ENCODE data around the gene RTEL1.

The RTEL1 gene

GRCh38 chr20:63703976-63704748, 46.0 kb downstream of the RTEL1 start:
- Histone ChIP-seq H3K9ac (ENCODE audit: low read length) (no peak overlapping the region), H3K9me2 (ENCODE audit: low read depth, low read length) (no peaks in the 10 kb centered on the region), H3K27ac (ENCODE audit: low read depth, low read length, poor library complexity, severe bottlenecking) (no peak overlapping the region), H3K9me3 (ENCODE audit: low read length) (no peaks in the 10 kb centered on the region), H3K4me3 (ENCODE audit: low read depth, low read length, poor library complexity, severe bottlenecking) (no peak overlapping the region), H4K20me1 (ENCODE audit: insufficient read depth, low read length) (no peaks in the 10 kb centered on the region), H3K4me1 (ENCODE audit: insufficient read depth, low read length, severe bottlenecking) (peaks cover 17% of the 10 kb centered on the region), H3K36me3 (ENCODE audit: insufficient read depth, low read length) (peaks cover 36% of the 10 kb centered on the region), H3F3A (ENCODE audit: insufficient read depth, low read length) (no peaks in the 10 kb centered on the region), H3K27me3 (ENCODE audit: insufficient read depth, low read length) (no peaks in the 10 kb centered on the region), H3K79me2 (ENCODE audit: insufficient read depth, low read length) (peaks cover 3% of the 10 kb centered on the region; the same call in 1 of the 2 replicates), H3K4me2 (ENCODE audit: low read length) (no peak overlapping the region), H2AFZ (ENCODE audit: low read length) (no peak overlapping the region)
- TF ChIP-seq EZH2 (IDR thresholded peaks at IDR 0.05; ENCODE audit: borderline replicate concordance, low read length) (no peak), CTCF (IDR thresholded peaks at IDR 0.05; ENCODE audit: low read length) (no peak)

GRCh38 chr20:63704749-63705117, 46.6 kb downstream of the RTEL1 start:
- Histone ChIP-seq H3F3A (ENCODE audit: insufficient read depth, low read length) (no peaks in the 10 kb centered on the region), H3K79me2 (ENCODE audit: insufficient read depth, low read length) (peaks cover 3% of the 10 kb centered on the region; the same call in 1 of the 2 replicates), H3K4me3 (ENCODE audit: low read depth, low read length, poor library complexity, severe bottlenecking) (no peak overlapping the region), H3K36me3 (ENCODE audit: insufficient read depth, low read length) (peaks cover 39% of the 10 kb centered on the region), H4K20me1 (ENCODE audit: insufficient read depth, low read length) (no peaks in the 10 kb centered on the region), H3K4me1 (ENCODE audit: insufficient read depth, low read length, severe bottlenecking) (peaks cover 21% of the 10 kb centered on the region), H3K9ac (ENCODE audit: low read length) (no peak overlapping the region), H3K9me2 (ENCODE audit: low read depth, low read length) (no peaks in the 10 kb centered on the region), H3K27me3 (ENCODE audit: insufficient read depth, low read length) (no peaks in the 10 kb centered on the region), H3K9me3 (ENCODE audit: low read length) (no peaks in the 10 kb centered on the region), H2AFZ (ENCODE audit: low read length) (no peak overlapping the region), H3K4me2 (ENCODE audit: low read length) (no peak overlapping the region), H3K27ac (ENCODE audit: low read depth, low read length, poor library complexity, severe bottlenecking) (no peak overlapping the region)
- TF ChIP-seq EZH2 (IDR thresholded peaks at IDR 0.05; ENCODE audit: borderline replicate concordance, low read length): no peak
- no peak for TF ChIP-seq CTCF (IDR thresholded peaks at IDR 0.05; ENCODE audit: low read length)

GRCh38 chr20:63705232-63706026, 47.3 kb downstream of the RTEL1 start:
- no peaks in the 10 kb centered on the region for H4K20me1 ChIP-seq (ENCODE audit: insufficient read depth, low read length)
- H3K9me3 ChIP-seq (ENCODE audit: low read length): no peaks in the 10 kb centered on the region

More at GRCh38 chr20:63705232-63706026, 47.3 kb downstream of the RTEL1 start:
- no peak overlapping the region for H3K4me2 ChIP-seq (ENCODE audit: low read length)
- H3F3A ChIP-seq (ENCODE audit: insufficient read depth, low read length): no peaks in the 10 kb centered on the region
- H3K27ac ChIP-seq (ENCODE audit: low read depth, low read length, poor library complexity, severe bottlenecking): no peak overlapping the region
- no peaks in the 10 kb centered on the region for H3K27me3 ChIP-seq (ENCODE audit: insufficient read depth, low read length)
- H2AFZ ChIP-seq (ENCODE audit: low read length): no peak overlapping the region
- H3K36me3 ChIP-seq (ENCODE audit: insufficient read depth, low read length): peaks cover 43% of the 10 kb centered on the region
- TF ChIP-seq CTCF (IDR thresholded peaks at IDR 0.05; ENCODE audit: low read length): no peak
- TF ChIP-seq EZH2 (IDR thresholded peaks at IDR 0.05; ENCODE audit: borderline replicate concordance, low read length): no peak
- H3K9me2 ChIP-seq (ENCODE audit: low read depth, low read length): no peaks in the 10 kb centered on the region
- no peak overlapping the region for H3K4me3 ChIP-seq (ENCODE audit: low read depth, low read length, poor library complexity, severe bottlenecking)
- H3K9ac ChIP-seq (ENCODE audit: low read length): no peak overlapping the region
- peaks cover 21% of the 10 kb centered on the region for H3K4me1 ChIP-seq (ENCODE audit: insufficient read depth, low read length, severe bottlenecking)
- peaks cover 3% of the 10 kb centered on the region; the same call in 1 of the 2 replicates for H3K79me2 ChIP-seq (ENCODE audit: insufficient read depth, low read length)
